GM12878 (cell line): ENCODE measurements around the gene ERAL1. TPM values are rescaled to one million over a fixed set of nuclear protein-coding genes. Genes with fewer than 3 reads are reported as not detected.

ENCODE experiments used
- CHD2 ChIP-seq: IDR thresholded peaks from 2 replicates; pipeline ENCODE4 v1.6.1; 2011; ENCODE audit warnings: low read depth, low read length, improper control_type of control experiment, borderline replicate concordance
- CREB1 ChIP-seq: IDR thresholded peaks from 2 replicates; pipeline ENCODE4 v1.6.1; 2012; ENCODE audit warnings: low read depth, mild to moderate bottlenecking, inconsistent platforms
- CREM ChIP-seq: IDR thresholded peaks from 2 replicates; pipeline ENCODE4 v1.6.1; 2014; ENCODE audit warnings: antibody characterized with exemption, low read depth
- EED ChIP-seq: sonication (generic); IDR thresholded peaks from 2 replicates; pipeline ENCODE4 v1.6.1; 2016; ENCODE audit warnings: antibody characterized with exemption, low read depth
- ELK1 ChIP-seq: IDR thresholded peaks from 2 replicates; pipeline ENCODE4 v1.6.1; 2012; ENCODE audit warnings: low read depth, low read length, improper control_type of control experiment
- FOXK2 ChIP-seq: fragments of 450-650 bp; IDR thresholded peaks from 2 replicates; pipeline ENCODE4 v1.6.1; 2017; ENCODE audit warnings: mild to moderate bottlenecking, moderate library complexity
- HDAC2 ChIP-seq: fragments of 200-600 bp; sonication (generic); IDR thresholded peaks from 2 replicates; pipeline ENCODE4 v1.6.1; 2017
- HDGF ChIP-seq: fragments of 450-650 bp; IDR thresholded peaks from 2 replicates; pipeline ENCODE4 v1.6.1; 2016; ENCODE audit warnings: antibody characterized with exemption
- JUNB ChIP-seq: IDR thresholded peaks from 2 replicates; pipeline ENCODE4 v1.6.1; 2016; ENCODE audit warnings: antibody characterized with exemption, mild to moderate bottlenecking
- NBN ChIP-seq: fragments of 450-650 bp; IDR thresholded peaks from 2 replicates; pipeline ENCODE4 v1.6.1; 2016
- NFYA ChIP-seq: IDR thresholded peaks from 2 replicates; pipeline ENCODE4 v1.6.1; 2011; ENCODE audit warnings: low read depth, mild to moderate bottlenecking, low read length, improper control_type of control experiment, borderline replicate concordance
- PKNOX1 ChIP-seq: fragments of 450-650 bp; IDR thresholded peaks from 2 replicates; pipeline ENCODE4 v1.6.1; 2016; ENCODE audit warnings: mild to moderate bottlenecking
- RELB ChIP-seq: fragments of 450-650 bp; IDR thresholded peaks from 2 replicates; pipeline ENCODE4 v1.6.1; 2017; ENCODE audit warnings: low read depth, mild to moderate bottlenecking, moderate library complexity
- RUNX3 ChIP-seq: IDR thresholded peaks from 2 replicates; pipeline ENCODE4 v1.6.1; 2012; ENCODE audit warnings: low read length, inconsistent platforms
- SIX5 ChIP-seq: IDR thresholded peaks from 2 replicates; pipeline ENCODE4 v1.6.1; 2011; ENCODE audit warnings: mild to moderate bottlenecking, low read depth, low read length, moderate library complexity; ENCODE audit not compliant: severe bottlenecking
- SMAD5 ChIP-seq: IDR thresholded peaks from 2 replicates; pipeline ENCODE4 v1.6.1; 2016; ENCODE audit warnings: antibody characterized with exemption, low read depth
- SP1 ChIP-seq: IDR thresholded peaks from one replicate; pipeline ENCODE4 v1.6.1; 2011; ENCODE audit warnings: low read depth, low read length
- TARDBP ChIP-seq: IDR thresholded peaks from 2 replicates; pipeline ENCODE4 v1.6.1; 2016; ENCODE audit warnings: borderline replicate concordance
- TCF3 ChIP-seq: IDR thresholded peaks from 2 replicates; pipeline ENCODE4 v1.6.1; 2012; ENCODE audit warnings: low read depth, mild to moderate bottlenecking, low read length, borderline replicate concordance; ENCODE audit not compliant: insufficient read depth
- TCF7 ChIP-seq: IDR thresholded peaks from 2 replicates; pipeline ENCODE4 v1.6.1; 2014; ENCODE audit warnings: antibody characterized with exemption, borderline replicate concordance
- ZNF274 ChIP-seq: IDR thresholded peaks from one replicate; pipeline ENCODE4 v1.8.0; 2011; ENCODE audit not compliant: insufficient read length, insufficient read depth
- polyA plus RNA-seq, 11 experiments: library from polyadenylated mRNA; depleted of rRNA in 4 of 11; unstranded in 6 of 11; stranded (reverse) in 5 of 11; fragments of >200 nt; fragmentation: Nextera tagmentation in 4 of 11; fragmentation: Illumina TruSeq in 1 of 11; extraction: Ambion mirVana in 4 of 11; extraction: Trizol in 1 of 11; gene quantifications; 1 replicate in 1 of 11; 2 replicates in 10 of 11; pipeline versions ENCODE4 v1.2.1 to v1.2.3, GENCODE V29; 2011 to 2016; ENCODE audit warnings: inconsistent platforms in 2 of 11, missing spikeins in 2 of 11, low read depth in 1 of 11
- total RNA-seq, 4 experiments: library from RNA; depleted of rRNA in 3 of 4; stranded (reverse); fragments of >200 nt in 3 of 4; fragmentation: Illumina TruSeq in 1 of 4; extraction: Trizol in 1 of 4; gene quantifications; 2 replicates each; pipeline versions ENCODE4 v1.2.1 to v1.2.3, GENCODE V29; 2013 to 2021
- TF ChIP-seq, protein P1 (sequence below): IDR thresholded peaks from 2 replicates; pipeline ENCODE4 v1.6.1; 2012; ENCODE audit warnings: low read depth, low read length, improper control_type of control experiment

ERAL1 gene
- total and polyA plus RNA-seq, 10 of the 15 experiments (the other 5 are each of a cell fraction or from before 2014, with no cell fraction given): 27.7 to 175 (median 104) TPM

DNA sequence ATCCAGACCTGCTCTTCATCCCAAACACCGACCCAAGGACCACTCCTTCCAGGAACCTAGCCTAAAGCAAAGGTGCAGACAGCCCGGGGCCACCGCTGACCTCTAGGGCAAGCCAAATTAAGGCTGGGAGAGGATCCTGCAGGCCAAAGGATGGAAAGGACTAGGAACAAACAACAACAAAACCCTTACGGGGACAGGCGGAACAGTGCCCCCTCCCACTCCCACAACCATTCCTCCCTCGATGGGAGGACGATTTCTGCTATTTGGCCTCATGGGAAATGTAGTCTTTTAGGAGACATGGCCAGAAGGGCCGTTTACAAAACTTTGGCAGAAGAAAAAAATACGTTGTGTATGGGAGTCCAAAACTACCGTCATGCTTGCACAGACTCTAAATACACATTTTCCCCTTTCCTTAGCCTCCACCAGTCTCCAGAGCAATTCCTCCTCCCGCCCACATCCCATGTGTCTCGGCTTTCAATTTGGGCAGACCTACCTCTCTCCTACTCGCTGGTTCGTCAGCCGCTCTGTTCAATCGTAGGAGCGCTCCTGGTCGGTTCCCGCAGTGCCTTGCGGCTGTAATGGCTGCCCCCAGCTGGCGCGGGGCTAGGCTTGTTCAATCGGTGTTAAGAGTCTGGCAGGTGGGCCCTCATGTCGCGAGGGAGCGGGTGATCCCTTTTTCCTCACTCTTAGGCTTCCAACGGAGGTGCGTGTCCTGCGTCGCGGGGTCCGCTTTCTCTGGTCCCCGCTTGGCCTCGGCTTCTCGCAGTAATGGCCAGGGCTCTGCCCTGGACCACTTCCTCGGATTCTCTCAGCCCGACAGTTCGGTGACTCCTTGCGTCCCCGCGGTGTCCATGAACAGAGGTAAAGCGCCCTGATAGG lies at the start of gene ERAL1 (continued):
- TF ChIP-seq, protein P1, sequence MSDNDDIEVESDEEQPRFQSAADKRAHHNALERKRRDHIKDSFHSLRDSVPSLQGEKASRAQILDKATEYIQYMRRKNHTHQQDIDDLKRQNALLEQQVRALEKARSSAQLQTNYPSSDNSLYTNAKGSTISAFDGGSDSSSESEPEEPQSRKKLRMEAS: peak; percentile 78; the same call in 1 of the 2 replicates
- TF ChIP-seq PKNOX1 (peak; percentile 65), TARDBP (0 out of 2 replicates have a peak, but pooled peaks have one; percentile 52), TCF3 (0 out of 2 replicates have a peak, but pooled peaks have one; percentile 57), TCF7 (peak; percentile 53; the same call in 1 of the 2 replicates), CREB1 (peak; percentile 65; the same call in 1 of the 2 replicates), NBN (peak; percentile 90), HDAC2 (peak; percentile 99), RELB (peak; percentile 100), NFYA (no peak), CHD2 (peak; percentile 65), ZNF274 (no peak), SP1 (peak; percentile 83), JUNB (no peak), SIX5 (peak; percentile 75), CREM (peak; percentile 77), ELK1 (0 out of 2 replicates have a peak, but pooled peaks have one; percentile 42), SMAD5 (peak; percentile 79; the same call in 1 of the 2 replicates), FOXK2 (peak; percentile 58; the same call in 1 of the 2 replicates), RUNX3 (peak; percentile 75), HDGF (no peak), EED (peak; percentile 20; the same call in 1 of the 2 replicates)
